DND-41 (cell line): ENCODE measurements around the gene PIK3AP1.

ENCODE experiments used
- ATAC-seq: fragments of 200-7000 bp; cut with Tn5 transposase; 3 replicates; pipeline ENCODE4 v1.9.1; 2021; ENCODE audit warnings: low read depth; ENCODE audit not compliant: insufficient read depth
- DNase-seq: peaks from one replicate; pipeline ENCODE4 v3.0.0-alpha.2; 2020
- H2AFZ ChIP-seq: 2 replicates; pipeline ENCODE4 v1.6.0; 2012; ENCODE audit warnings: low read depth, low read length
- H3K27ac ChIP-seq: 2 replicates; pipeline ENCODE4 v1.5.1; 2012; ENCODE audit warnings: low read length, inconsistent platforms
- H3K27me3 ChIP-seq: fragments of 200-600 bp; sonication (generic); 2 replicates; pipeline ENCODE4 v1.6.0; 2012; ENCODE audit warnings: low read length, mild to moderate bottlenecking, inconsistent platforms; ENCODE audit not compliant: insufficient read depth, poor library complexity
- H3K36me3 ChIP-seq: 2 replicates; pipeline ENCODE4 v1.5.1; 2012; ENCODE audit warnings: low read length, inconsistent platforms; ENCODE audit not compliant: insufficient read depth
- H3K4me1 ChIP-seq: 2 replicates; pipeline ENCODE4 v1.5.1; 2012; ENCODE audit warnings: mild to moderate bottlenecking, low read length; ENCODE audit not compliant: insufficient read depth
- H3K4me2 ChIP-seq: 2 replicates; pipeline ENCODE4 v1.6.0; 2012; ENCODE audit warnings: mild to moderate bottlenecking, moderate library complexity, low read length, inconsistent platforms; ENCODE audit not compliant: insufficient read depth
- H3K4me3 ChIP-seq, 2 experiments: fragments of 200-600 bp in 1 of 2; shearing (Covaris generic) in 1 of 2; 2 replicates each; pipeline ENCODE4 v1.5.1; 2012 to 2016; ENCODE audit warnings: inconsistent platforms in 2 of 2, low read length in 2 of 2, mild to moderate bottlenecking in 2 of 2, low read depth in 1 of 2, moderate library complexity in 1 of 2
- H3K79me2 ChIP-seq: 2 replicates; pipeline ENCODE4 v1.6.0; 2012; ENCODE audit warnings: low read length, inconsistent platforms; ENCODE audit not compliant: insufficient read depth
- H3K9ac ChIP-seq: 2 replicates; pipeline ENCODE4 v1.6.0; 2012; ENCODE audit warnings: low read depth, mild to moderate bottlenecking, inconsistent platforms, low read length, moderate library complexity
- H3K9me3 ChIP-seq: 2 replicates; pipeline ENCODE4 v1.5.1; 2012; ENCODE audit warnings: low read length, moderate library complexity, mild to moderate bottlenecking, inconsistent platforms; ENCODE audit not compliant: insufficient read depth, severe bottlenecking
- H4K20me1 ChIP-seq: 2 replicates; pipeline ENCODE4 v1.6.0; 2012; ENCODE audit warnings: low read length; ENCODE audit not compliant: insufficient read depth
- EZH2 ChIP-seq: IDR thresholded peaks from 3 replicates; pipeline ENCODE4 v1.6.1; 2012; ENCODE audit warnings: borderline replicate concordance, low read depth, mild to moderate bottlenecking, moderate library complexity, low read length, inconsistent platforms; ENCODE audit not compliant: severe bottlenecking
- TF ChIP-seq, protein P1 (sequence below): IDR thresholded peaks from 2 replicates; pipeline ENCODE4 v1.5.1; 2012; ENCODE audit warnings: borderline replicate concordance, low read length, moderate library complexity, mild to moderate bottlenecking; ENCODE audit not compliant: poor library complexity, severe bottlenecking; ENCODE audit errors: extremely low read depth

Gene PIK3AP1

DNA sequence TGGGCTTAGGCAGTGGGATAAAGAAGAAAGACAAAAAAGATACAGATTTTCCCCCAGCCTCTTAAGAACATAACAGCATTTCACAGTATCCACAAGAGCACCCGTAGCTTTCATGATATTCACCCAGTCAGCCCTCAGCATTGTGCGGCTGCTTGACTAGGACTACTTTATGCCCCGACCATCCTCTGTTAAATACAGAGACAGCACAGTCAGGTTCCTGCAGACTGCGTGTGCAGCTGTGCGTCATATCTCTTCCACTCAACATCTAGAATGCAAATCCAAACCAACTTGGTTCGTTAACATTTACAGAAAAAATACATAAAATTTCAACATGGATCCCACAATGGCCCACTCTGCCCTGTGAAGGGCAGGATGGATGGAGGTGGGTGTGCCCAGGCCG is 33.8 kb downstream of the PIK3AP1 start:
- H3K27ac ChIP-seq: no peak overlapping the region
- no peak overlapping the region for H3K9ac ChIP-seq
- H3K4me3 ChIP-seq: no peak overlapping the region
- H3K36me3 ChIP-seq: no peaks in the 10 kb centered on the region
- DNase-seq (no peak), ATAC-seq (no peak)
- H4K20me1 ChIP-seq: no peaks in the 10 kb centered on the region
- H3K79me2 ChIP-seq: no peaks in the 10 kb centered on the region
- no peaks in the 10 kb centered on the region for H3K27me3 ChIP-seq
- no peak overlapping the region for H2AFZ ChIP-seq
- no peaks in the 10 kb centered on the region for H3K4me1 ChIP-seq
- no peaks in the 10 kb centered on the region for H3K9me3 ChIP-seq
- H3K4me2 ChIP-seq: no peak overlapping the region
- TF ChIP-seq EZH2: no peak
- TF ChIP-seq, protein P1, sequence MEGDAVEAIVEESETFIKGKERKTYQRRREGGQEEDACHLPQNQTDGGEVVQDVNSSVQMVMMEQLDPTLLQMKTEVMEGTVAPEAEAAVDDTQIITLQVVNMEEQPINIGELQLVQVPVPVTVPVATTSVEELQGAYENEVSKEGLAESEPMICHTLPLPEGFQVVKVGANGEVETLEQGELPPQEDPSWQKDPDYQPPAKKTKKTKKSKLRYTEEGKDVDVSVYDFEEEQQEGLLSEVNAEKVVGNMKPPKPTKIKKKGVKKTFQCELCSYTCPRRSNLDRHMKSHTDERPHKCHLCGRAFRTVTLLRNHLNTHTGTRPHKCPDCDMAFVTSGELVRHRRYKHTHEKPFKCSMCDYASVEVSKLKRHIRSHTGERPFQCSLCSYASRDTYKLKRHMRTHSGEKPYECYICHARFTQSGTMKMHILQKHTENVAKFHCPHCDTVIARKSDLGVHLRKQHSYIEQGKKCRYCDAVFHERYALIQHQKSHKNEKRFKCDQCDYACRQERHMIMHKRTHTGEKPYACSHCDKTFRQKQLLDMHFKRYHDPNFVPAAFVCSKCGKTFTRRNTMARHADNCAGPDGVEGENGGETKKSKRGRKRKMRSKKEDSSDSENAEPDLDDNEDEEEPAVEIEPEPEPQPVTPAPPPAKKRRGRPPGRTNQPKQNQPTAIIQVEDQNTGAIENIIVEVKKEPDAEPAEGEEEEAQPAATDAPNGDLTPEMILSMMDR: no peak

DNA sequence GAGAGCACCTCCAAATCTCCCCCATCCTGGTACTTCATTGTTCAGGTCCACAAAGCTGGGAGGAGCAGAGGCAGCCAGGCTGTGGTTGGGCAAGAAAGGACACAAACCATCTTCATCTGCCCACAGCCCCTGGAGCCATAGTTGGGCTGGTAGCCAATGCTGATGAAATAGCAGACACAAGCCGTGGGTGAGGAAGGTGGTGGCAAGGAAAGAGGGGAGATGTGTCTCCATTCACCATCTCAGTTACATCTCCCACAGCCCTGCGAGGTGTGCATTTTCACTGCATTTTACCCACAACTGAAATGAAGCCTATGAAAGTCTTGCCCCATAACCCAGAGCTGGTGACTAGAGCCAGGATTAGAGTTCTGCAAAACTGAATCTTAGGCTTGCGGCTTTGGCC is 35.0 kb downstream of the PIK3AP1 start:
- Histone ChIP-seq H3K9me3 (no peaks in the 10 kb centered on the region), H3K27me3 (no peaks in the 10 kb centered on the region), H3K36me3 (no peaks in the 10 kb centered on the region), H3K79me2 (no peaks in the 10 kb centered on the region), H4K20me1 (no peaks in the 10 kb centered on the region), H3K27ac (no peak overlapping the region), H2AFZ (no peak overlapping the region), H3K9ac (no peak overlapping the region), H3K4me3 (no peak overlapping the region), H3K4me2 (no peak overlapping the region), H3K4me1 (no peaks in the 10 kb centered on the region)
- DNase-seq (no peak), ATAC-seq (no peak)
- no peak for TF ChIP-seq EZH2
- TF ChIP-seq, protein P1: no peak

DNA sequence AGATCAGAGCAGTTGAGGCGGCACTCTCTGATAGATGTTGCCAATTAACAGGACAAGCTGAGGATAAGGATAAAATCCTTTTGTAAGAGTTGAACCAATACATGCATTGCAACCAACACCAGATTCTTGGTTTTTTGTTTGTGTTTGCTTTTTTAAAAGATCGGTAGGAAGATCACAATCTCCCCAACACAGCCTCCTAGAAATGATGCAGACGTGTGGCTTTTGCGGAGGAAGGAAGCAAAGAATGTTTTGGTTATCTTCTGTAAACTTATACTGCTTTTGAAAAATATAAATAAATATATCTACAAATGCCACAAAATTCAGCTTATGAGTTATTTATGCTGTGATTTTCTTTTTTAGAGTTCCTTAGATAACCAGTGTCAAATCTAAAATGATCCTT is 35.5 kb downstream of the PIK3AP1 start:
- Histone ChIP-seq H2AFZ (no peak overlapping the region), H3K36me3 (no peaks in the 10 kb centered on the region), H3K27me3 (no peaks in the 10 kb centered on the region), H3K9ac (no peak overlapping the region), H3K4me3 (no peak overlapping the region), H3K27ac (no peak overlapping the region), H3K4me1 (no peaks in the 10 kb centered on the region), H3K4me2 (no peak overlapping the region), H3K79me2 (no peaks in the 10 kb centered on the region), H3K9me3 (no peaks in the 10 kb centered on the region), H4K20me1 (no peaks in the 10 kb centered on the region)
- TF ChIP-seq EZH2: no peak
- TF ChIP-seq, protein P1: no peak
- ATAC-seq: no peak
- no peak for DNase-seq

DNA sequence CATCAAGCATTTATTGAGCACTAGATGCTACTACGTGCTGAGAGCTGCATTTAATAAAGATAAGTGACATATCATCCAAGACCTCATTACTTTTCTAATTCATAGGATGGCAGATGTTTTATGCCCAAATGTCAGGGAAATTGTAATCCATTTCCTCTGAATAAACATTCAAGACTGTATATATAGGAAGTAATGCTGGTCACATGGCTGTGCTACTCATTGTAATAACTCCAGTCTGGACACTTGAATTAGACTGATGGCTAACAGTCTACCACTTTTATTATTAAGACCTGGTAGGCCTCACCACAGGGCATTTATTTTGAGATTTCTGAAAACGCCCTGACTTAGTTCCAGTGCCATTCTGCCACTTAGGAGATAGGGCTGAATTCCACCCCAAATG is 36.6 kb downstream of the PIK3AP1 start:
- ATAC-seq: no peak
- H3K4me2 ChIP-seq: no peak overlapping the region

More for the DNA sequence above, 36.6 kb downstream of the PIK3AP1 start:
- no peaks in the 10 kb centered on the region for H3K36me3 ChIP-seq
- no peak overlapping the region for H3K27ac ChIP-seq
- no peaks in the 10 kb centered on the region for H3K4me1 ChIP-seq
- no peak overlapping the region for H3K9ac ChIP-seq
- no peaks in the 10 kb centered on the region for H3K9me3 ChIP-seq
- H4K20me1 ChIP-seq: no peaks in the 10 kb centered on the region
- H3K79me2 ChIP-seq: no peaks in the 10 kb centered on the region
- DNase-seq: no peak
- TF ChIP-seq EZH2: no peak
- TF ChIP-seq, protein P1: no peak
- no peak overlapping the region for H3K4me3 ChIP-seq
- H2AFZ ChIP-seq: no peak overlapping the region
- no peaks in the 10 kb centered on the region for H3K27me3 ChIP-seq
